ENCODE measurements around the gene CC2D2A. TPM values are rescaled to one million over a fixed set of nuclear protein-coding genes. Genes with fewer than 3 reads are reported as not detected.

CC2D2A gene
- total RNA-seq, 1 experiment from 2014 or later = 10.2 TPM

DNA sequence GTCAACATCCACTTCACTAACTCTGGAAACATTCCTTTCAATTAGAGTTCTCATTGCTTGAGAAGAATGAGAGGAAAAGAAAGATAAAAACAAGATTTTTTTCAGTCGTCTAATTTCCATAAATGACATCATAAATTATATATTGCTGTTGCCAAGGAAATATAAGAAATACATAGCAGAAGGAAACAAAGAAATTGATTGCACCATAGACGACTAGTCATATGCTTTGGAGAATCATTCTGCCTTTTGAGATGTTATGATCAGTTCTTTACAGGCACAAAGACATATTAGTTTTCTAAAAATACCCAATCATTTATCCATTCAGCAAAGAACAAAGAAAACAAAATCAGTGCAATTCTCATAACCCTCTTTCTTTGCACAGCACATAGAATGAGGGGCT lies 42.5 kb upstream of the CC2D2A start (continued):
- no peak for TF ChIP-seq TP53 (CRISPR knock-in tag; IDR thresholded peaks at IDR 0.05)
- TF ChIP-seq, protein P1, sequence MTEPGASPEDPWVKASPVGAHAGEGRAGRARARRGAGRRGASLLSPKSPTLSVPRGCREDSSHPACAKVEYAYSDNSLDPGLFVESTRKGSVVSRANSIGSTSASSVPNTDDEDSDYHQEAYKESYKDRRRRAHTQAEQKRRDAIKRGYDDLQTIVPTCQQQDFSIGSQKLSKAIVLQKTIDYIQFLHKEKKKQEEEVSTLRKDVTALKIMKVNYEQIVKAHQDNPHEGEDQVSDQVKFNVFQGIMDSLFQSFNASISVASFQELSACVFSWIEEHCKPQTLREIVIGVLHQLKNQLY (CRISPR knock-in tag; IDR thresholded peaks at IDR 0.05) = no peak
- TF ChIP-seq, protein P2, sequence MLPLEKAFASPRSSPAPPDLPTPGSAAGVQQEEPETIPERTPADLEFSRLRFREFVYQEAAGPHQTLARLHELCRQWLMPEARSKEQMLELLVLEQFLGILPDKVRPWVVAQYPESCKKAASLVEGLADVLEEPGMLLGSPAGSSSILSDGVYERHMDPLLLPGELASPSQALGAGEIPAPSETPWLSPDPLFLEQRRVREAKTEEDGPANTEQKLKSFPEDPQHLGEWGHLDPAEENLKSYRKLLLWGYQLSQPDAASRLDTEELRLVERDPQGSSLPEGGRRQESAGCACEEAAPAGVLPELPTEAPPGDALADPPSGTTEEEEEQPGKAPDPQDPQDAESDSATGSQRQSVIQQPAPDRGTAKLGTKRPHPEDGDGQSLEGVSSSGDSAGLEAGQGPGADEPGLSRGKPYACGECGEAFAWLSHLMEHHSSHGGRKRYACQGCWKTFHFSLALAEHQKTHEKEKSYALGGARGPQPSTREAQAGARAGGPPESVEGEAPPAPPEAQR (CRISPR knock-in tag; IDR thresholded peaks at IDR 0.05) = no peak
- no peak for TF ChIP-seq ZNF396 (CRISPR knock-in tag; IDR thresholded peaks at IDR 0.05; ENCODE audit: borderline replicate concordance)
- TF ChIP-seq MYBL2 (CRISPR knock-in tag; IDR thresholded peaks at IDR 0.05) = no peak
- no peak for TF ChIP-seq NR1H2 (CRISPR knock-in tag; IDR thresholded peaks at IDR 0.05)
- TF ChIP-seq JUN (CRISPR knock-in tag; IDR thresholded peaks at IDR 0.05) = no peak
- no peak for TF ChIP-seq RELA (CRISPR knock-in tag; IDR thresholded peaks at IDR 0.05; ENCODE audit: borderline replicate concordance)
- no peak for TF ChIP-seq ELF4 (CRISPR knock-in tag; IDR thresholded peaks at IDR 0.05; ENCODE audit: low read depth)
- TF ChIP-seq, protein P3, sequence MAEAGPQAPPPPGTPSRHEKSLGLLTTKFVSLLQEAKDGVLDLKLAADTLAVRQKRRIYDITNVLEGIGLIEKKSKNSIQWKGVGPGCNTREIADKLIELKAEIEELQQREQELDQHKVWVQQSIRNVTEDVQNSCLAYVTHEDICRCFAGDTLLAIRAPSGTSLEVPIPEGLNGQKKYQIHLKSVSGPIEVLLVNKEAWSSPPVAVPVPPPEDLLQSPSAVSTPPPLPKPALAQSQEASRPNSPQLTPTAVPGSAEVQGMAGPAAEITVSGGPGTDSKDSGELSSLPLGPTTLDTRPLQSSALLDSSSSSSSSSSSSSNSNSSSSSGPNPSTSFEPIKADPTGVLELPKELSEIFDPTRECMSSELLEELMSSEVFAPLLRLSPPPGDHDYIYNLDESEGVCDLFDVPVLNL (CRISPR knock-in tag; IDR thresholded peaks at IDR 0.05; ENCODE audit: borderline replicate concordance, low read depth) = no peak
- TF ChIP-seq PRRX2 (CRISPR knock-in tag; IDR thresholded peaks at IDR 0.05) = no peak
- TF ChIP-seq, protein P4, sequence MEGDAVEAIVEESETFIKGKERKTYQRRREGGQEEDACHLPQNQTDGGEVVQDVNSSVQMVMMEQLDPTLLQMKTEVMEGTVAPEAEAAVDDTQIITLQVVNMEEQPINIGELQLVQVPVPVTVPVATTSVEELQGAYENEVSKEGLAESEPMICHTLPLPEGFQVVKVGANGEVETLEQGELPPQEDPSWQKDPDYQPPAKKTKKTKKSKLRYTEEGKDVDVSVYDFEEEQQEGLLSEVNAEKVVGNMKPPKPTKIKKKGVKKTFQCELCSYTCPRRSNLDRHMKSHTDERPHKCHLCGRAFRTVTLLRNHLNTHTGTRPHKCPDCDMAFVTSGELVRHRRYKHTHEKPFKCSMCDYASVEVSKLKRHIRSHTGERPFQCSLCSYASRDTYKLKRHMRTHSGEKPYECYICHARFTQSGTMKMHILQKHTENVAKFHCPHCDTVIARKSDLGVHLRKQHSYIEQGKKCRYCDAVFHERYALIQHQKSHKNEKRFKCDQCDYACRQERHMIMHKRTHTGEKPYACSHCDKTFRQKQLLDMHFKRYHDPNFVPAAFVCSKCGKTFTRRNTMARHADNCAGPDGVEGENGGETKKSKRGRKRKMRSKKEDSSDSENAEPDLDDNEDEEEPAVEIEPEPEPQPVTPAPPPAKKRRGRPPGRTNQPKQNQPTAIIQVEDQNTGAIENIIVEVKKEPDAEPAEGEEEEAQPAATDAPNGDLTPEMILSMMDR (IDR thresholded peaks at IDR 0.05) = no peak
- no peak for TF ChIP-seq NR2C2 (CRISPR knock-in tag; IDR thresholded peaks at IDR 0.05)
- TF ChIP-seq, protein P5, sequence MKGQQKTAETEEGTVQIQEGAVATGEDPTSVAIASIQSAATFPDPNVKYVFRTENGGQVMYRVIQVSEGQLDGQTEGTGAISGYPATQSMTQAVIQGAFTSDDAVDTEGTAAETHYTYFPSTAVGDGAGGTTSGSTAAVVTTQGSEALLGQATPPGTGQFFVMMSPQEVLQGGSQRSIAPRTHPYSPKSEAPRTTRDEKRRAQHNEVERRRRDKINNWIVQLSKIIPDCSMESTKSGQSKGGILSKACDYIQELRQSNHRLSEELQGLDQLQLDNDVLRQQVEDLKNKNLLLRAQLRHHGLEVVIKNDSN (CRISPR knock-in tag; IDR thresholded peaks at IDR 0.05) = no peak
- TF ChIP-seq, protein P6, sequence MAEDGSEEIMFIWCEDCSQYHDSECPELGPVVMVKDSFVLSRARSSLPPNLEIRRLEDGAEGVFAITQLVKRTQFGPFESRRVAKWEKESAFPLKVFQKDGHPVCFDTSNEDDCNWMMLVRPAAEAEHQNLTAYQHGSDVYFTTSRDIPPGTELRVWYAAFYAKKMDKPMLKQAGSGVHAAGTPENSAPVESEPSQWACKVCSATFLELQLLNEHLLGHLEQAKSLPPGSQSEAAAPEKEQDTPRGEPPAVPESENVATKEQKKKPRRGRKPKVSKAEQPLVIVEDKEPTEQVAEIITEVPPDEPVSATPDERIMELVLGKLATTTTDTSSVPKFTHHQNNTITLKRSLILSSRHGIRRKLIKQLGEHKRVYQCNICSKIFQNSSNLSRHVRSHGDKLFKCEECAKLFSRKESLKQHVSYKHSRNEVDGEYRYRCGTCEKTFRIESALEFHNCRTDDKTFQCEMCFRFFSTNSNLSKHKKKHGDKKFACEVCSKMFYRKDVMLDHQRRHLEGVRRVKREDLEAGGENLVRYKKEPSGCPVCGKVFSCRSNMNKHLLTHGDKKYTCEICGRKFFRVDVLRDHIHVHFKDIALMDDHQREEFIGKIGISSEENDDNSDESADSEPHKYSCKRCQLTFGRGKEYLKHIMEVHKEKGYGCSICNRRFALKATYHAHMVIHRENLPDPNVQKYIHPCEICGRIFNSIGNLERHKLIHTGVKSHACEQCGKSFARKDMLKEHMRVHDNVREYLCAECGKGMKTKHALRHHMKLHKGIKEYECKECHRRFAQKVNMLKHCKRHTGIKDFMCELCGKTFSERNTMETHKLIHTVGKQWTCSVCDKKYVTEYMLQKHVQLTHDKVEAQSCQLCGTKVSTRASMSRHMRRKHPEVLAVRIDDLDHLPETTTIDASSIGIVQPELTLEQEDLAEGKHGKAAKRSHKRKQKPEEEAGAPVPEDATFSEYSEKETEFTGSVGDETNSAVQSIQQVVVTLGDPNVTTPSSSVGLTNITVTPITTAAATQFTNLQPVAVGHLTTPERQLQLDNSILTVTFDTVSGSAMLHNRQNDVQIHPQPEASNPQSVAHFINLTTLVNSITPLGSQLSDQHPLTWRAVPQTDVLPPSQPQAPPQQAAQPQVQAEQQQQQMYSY (CRISPR knock-in tag; IDR thresholded peaks at IDR 0.05) = no peak
- TF ChIP-seq, protein P7, sequence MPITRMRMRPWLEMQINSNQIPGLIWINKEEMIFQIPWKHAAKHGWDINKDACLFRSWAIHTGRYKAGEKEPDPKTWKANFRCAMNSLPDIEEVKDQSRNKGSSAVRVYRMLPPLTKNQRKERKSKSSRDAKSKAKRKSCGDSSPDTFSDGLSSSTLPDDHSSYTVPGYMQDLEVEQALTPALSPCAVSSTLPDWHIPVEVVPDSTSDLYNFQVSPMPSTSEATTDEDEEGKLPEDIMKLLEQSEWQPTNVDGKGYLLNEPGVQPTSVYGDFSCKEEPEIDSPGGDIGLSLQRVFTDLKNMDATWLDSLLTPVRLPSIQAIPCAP (CRISPR knock-in tag; IDR thresholded peaks at IDR 0.05) = no peak

DNA sequence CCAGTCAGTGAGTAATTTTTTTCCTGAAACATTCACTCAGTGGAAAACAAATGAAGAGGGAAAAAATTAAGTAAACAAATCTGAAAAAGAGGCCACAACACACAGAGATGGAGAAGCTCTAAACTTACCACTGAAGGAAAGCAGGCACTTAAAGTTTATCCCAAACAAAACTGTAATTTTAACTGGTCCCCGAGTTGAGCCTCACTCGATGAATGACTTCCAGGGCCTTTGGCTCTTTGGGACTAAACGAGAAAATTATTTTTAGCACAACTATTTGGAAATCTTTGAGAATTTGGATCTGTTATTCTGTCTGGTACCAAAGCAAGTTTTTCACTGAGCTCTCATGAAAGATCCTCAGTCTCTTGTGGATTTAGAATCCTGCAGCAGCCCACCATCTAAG lies 42.0 kb upstream of the CC2D2A start, which contains the start of gene C1QTNF7:
TSS of gene C1QTNF7 (plus strand) at position 333 of the 400 bp plus-strand sequence. CDS start 7,711 bp downstream, outside the sequence.
- Mint-ChIP-seq H3K4me1 (no peaks in the 10 kb centered on the region), H3K36me3 (no peaks in the 10 kb centered on the region), H3K27ac (no peak within 1 kb of the TSS), H3K4me3 (no peak within 1 kb of the TSS), H3K27me3 (ENCODE audit: low read depth) (no peaks in the 10 kb centered on the region), H3K9me3 (peaks cover 6% of the 10 kb centered on the region; the same call in 1 of the 2 replicates)
- ATAC-seq = no peak
- TF ChIP-seq RORB (CRISPR knock-in tag; IDR thresholded peaks at IDR 0.05) (no peak), NR2C2 (CRISPR knock-in tag; IDR thresholded peaks at IDR 0.05) (no peak)
- TF ChIP-seq, protein P8, sequence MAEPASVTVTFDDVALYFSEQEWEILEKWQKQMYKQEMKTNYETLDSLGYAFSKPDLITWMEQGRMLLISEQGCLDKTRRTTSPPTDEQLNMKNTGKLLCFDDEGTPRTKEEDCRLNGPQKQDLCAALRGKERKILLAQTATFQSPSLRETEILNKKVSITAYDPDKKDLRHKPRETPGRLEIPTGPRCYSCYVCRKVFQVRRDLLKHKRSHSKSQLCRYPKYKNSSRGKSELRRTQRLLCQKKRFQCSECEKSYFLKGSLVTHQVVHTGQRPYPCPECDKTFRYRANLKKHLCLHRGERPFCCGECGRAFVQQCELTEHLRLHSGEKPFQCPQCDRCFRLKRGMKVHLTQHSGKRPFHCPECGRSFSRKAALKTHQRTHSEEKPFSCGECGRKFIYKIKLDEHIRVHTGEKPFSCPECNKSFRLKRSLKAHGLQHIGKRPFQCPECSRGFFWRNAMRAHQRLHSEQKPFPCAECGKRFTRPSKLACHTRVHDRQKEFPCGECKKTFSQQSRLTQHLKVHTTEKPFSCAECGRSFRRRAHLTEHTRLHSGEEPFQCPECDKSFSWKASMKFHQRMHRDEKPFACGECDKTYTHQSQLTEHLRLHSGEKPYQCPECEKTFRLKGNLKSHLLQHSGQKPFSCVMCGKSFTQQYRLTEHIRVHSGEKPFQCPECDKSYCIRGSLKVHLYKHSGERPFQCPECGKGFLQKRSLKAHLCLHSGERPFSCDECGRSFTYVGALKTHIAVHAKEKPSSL (CRISPR knock-in tag; conservative IDR thresholded peaks at IDR 0.05) = no peak
- TF ChIP-seq, protein P2 (CRISPR knock-in tag; IDR thresholded peaks at IDR 0.05) = no peak
- DNase-seq (ENCODE audit: low spot score) = no peak
- ChIA-PET POLR2A (no interaction called here), CTCF (no interaction called here)

Measured in WTC11 (cell line).